GM12878 (cell line): Measurements from ENCODE around the gene GPRC5C. TPM values are rescaled to one million over a fixed set of nuclear protein-coding genes. Genes with fewer than 3 reads are reported as not detected.

ENCODE experiments used
- ATAC-seq: fragments of 200-7000 bp; cut with Tn5 transposase; 3 replicates; pipeline ENCODE4 v1.9.1; 2020; ENCODE audit warnings: mild to moderate bottlenecking, moderate library complexity
- BruUV-seq: library from RNA; stranded (reverse); fragments of 400-500 nt; replicated peaks from 2 replicates; lab custom pipeline; 2021; lab: Mats Ljungman, UMichigan
- CTCF ChIA-PET: fragments of 300-600 bp; sonication (Branson Sonifier 250); formaldehyde crosslinking; extraction: SDS; loops from one replicate; lab custom pipeline; 2021; ENCODE audit warnings: inconsistent platforms; lab: Yijun Ruan, JAX
- POLR2A ChIA-PET: fragments of 350-600 bp; formaldehyde crosslinking; extraction: SDS; loops from one replicate; lab custom pipeline; 2021; ENCODE audit warnings: inconsistent platforms; lab: Charles Lee
- RAD21 ChIA-PET: fragments of 300-600 bp; sonication (Branson Sonifier 250); formaldehyde crosslinking; loops from one replicate; lab custom pipeline; 2023; ENCODE audit warnings: antibody characterized with exemption; ENCODE audit not compliant: unreplicated experiment; lab: Charles Lee
- SMC1A ChIA-PET: fragments of 300-600 bp; sonication (Branson Sonifier 250); formaldehyde crosslinking; loops from one replicate; lab custom pipeline; 2023; ENCODE audit not compliant: unreplicated experiment, uncharacterized antibody; lab: Charles Lee
- DNase-seq: peaks from one replicate; pipeline ENCODE4 v3.0.0-alpha.2; 2011; ENCODE audit warnings: low read depth, low spot score
- FAIRE-seq: peaks from 3 replicates; lab custom pipeline; 2011; peaks lifted over from hg19 to GRCh38; lab: Jason Lieb, UNC
- H2AFZ ChIP-seq: 2 replicates; pipeline ENCODE4 v1.6.0; 2011; ENCODE audit warnings: low read depth, low read length, control low read depth; ENCODE audit not compliant: control insufficient read depth
- H3K27ac ChIP-seq: 2 replicates; pipeline ENCODE4 v1.5.1; 2011; ENCODE audit warnings: control low read depth; ENCODE audit not compliant: control insufficient read depth, insufficient read depth
- H3K27me3 ChIP-seq, 2 experiments: replicated peaks in 1 of 2; 2 replicates each; pipeline versions ENCODE4 v1.6.0 to v1.6.1; 2011; ENCODE audit warnings: low read length in 1 of 2; ENCODE audit not compliant: control insufficient read depth in 2 of 2, insufficient read depth in 2 of 2
- H3K36me3 ChIP-seq, 2 experiments: 2 replicates each; pipeline ENCODE4 v1.5.1; 2011; ENCODE audit warnings: low read length in 1 of 2; ENCODE audit not compliant: control insufficient read depth in 2 of 2, insufficient read depth in 2 of 2
- H3K4me1 ChIP-seq: 2 replicates; pipeline ENCODE4 v1.6.1; 2011; ENCODE audit warnings: mild to moderate bottlenecking, low read length, moderate library complexity, mixed read lengths; ENCODE audit not compliant: control insufficient read depth, insufficient read depth
- H3K4me2 ChIP-seq: 2 replicates; pipeline ENCODE4 v1.6.0; 2011; ENCODE audit warnings: control low read depth; ENCODE audit not compliant: control insufficient read depth, insufficient read depth
- H3K4me3 ChIP-seq: fragments of 200-600 bp; sonication (generic); 2 replicates; pipeline ENCODE4 v1.5.1; 2016
- H3K79me2 ChIP-seq: 2 replicates; pipeline ENCODE4 v1.6.0; 2011; ENCODE audit warnings: low read length; ENCODE audit not compliant: control insufficient read depth, insufficient read depth
- H3K9ac ChIP-seq: 2 replicates; pipeline ENCODE4 v1.8.0; 2011; ENCODE audit warnings: low read length, control low read depth, mixed read lengths; ENCODE audit not compliant: control insufficient read depth, insufficient read depth
- H3K9me3 ChIP-seq: replicated peaks from 3 replicates; pipeline ENCODE4 v1.5.1; 2011; ENCODE audit warnings: mild to moderate bottlenecking, low read length; ENCODE audit not compliant: control insufficient read depth, insufficient read depth
- H4K20me1 ChIP-seq: 2 replicates; pipeline ENCODE4 v1.6.0; 2011; ENCODE audit not compliant: control insufficient read depth, insufficient read depth
- CHD1 ChIP-seq: IDR thresholded peaks from 2 replicates; pipeline ENCODE4 v1.6.1; 2012; ENCODE audit warnings: low read depth, low read length, improper control_type of control experiment
- GATAD2B ChIP-seq: fragments of 450-650 bp; conservative IDR thresholded peaks from 2 replicates; pipeline ENCODE4 v1.6.1; 2017; ENCODE audit warnings: low read depth, mild to moderate bottlenecking, moderate library complexity
- IKZF2 ChIP-seq, 2 experiments: fragments of 450-650 bp; IDR thresholded peaks; 2 replicates each; pipeline ENCODE4 v1.6.1; 2017; ENCODE audit warnings: mild to moderate bottlenecking in 2 of 2, moderate library complexity in 2 of 2
- MEF2B ChIP-seq: fragments of 450-650 bp; IDR thresholded peaks from 2 replicates; pipeline ENCODE4 v1.6.1; 2018; ENCODE audit warnings: mild to moderate bottlenecking, moderate library complexity; ENCODE audit not compliant: partially characterized antibody, poor library complexity, severe bottlenecking
- MXI1 ChIP-seq: fragments of 150-350 bp; IDR thresholded peaks from 2 replicates; pipeline ENCODE4 v1.6.1; 2011; ENCODE audit warnings: low read depth, mild to moderate bottlenecking, inconsistent platforms, low read length, improper control_type of control experiment
- PAX5 ChIP-seq: IDR thresholded peaks from 2 replicates; pipeline ENCODE4 v1.6.1; 2011; ENCODE audit warnings: low read depth, low read length, borderline replicate concordance
- PML ChIP-seq: IDR thresholded peaks from 2 replicates; pipeline ENCODE4 v1.6.1; 2012; ENCODE audit warnings: low read length, inconsistent platforms
- POLR2A ChIP-seq: IDR thresholded peaks from 2 replicates; pipeline ENCODE4 v1.6.1; 2011; ENCODE audit warnings: low read depth, mild to moderate bottlenecking, low read length
- RAD51 ChIP-seq: fragments of 450-650 bp; IDR thresholded peaks from 2 replicates; pipeline ENCODE4 v1.6.1; 2016; ENCODE audit warnings: moderate library complexity, mild to moderate bottlenecking, inconsistent platforms
- RCOR1 ChIP-seq: conservative IDR thresholded peaks from 2 replicates; pipeline ENCODE4 v1.6.1; 2012; ENCODE audit warnings: low read depth, low read length, improper control_type of control experiment
- ZBTB33 ChIP-seq: fragments of 450-650 bp; IDR thresholded peaks from 2 replicates; pipeline ENCODE4 v1.6.1; 2017; ENCODE audit warnings: mild to moderate bottlenecking
- ZNF207 ChIP-seq: fragments of 450-650 bp; IDR thresholded peaks from 2 replicates; pipeline ENCODE4 v1.6.1; 2014; ENCODE audit warnings: antibody characterized with exemption, mild to moderate bottlenecking, borderline replicate concordance
- ZZZ3 ChIP-seq: IDR thresholded peaks from 2 replicates; pipeline ENCODE4 v1.6.1; 2011; ENCODE audit warnings: low read depth; ENCODE audit not compliant: control insufficient read depth, insufficient read length
- WGBS: methylation state at CpG from one replicate; pipeline ENCODE4 v1.1.6; 2016; ENCODE audit warnings: low lambda C conversion rate; ENCODE audit not compliant: insufficient replicate concordance, insufficient coverage; ENCODE audit errors: missing lambda C conversion rate; 5-methylcytosine and 5-hydroxymethylcytosine counted together
- in situ Hi-C: fragments of 300-500 bp; cut with MboI; formaldehyde crosslinking; loops from 9 replicates; pipeline ENCODE4 v1.14.3; 2018; ENCODE audit warnings: mixed read lengths
- intact Hi-C: fragments of 100-400 bp; cut with micrococcal nuclease; formaldehyde crosslinking; loops from one replicate; pipeline ENCODE4 v1.14.2; 2022; ENCODE audit not compliant: unreplicated experiment
- polyA plus RNA-seq, 11 experiments: library from polyadenylated mRNA; depleted of rRNA in 4 of 11; unstranded in 6 of 11; stranded (reverse) in 5 of 11; fragments of >200 nt; fragmentation: Nextera tagmentation in 4 of 11; fragmentation: Illumina TruSeq in 1 of 11; extraction: Ambion mirVana in 4 of 11; extraction: Trizol in 1 of 11; gene quantifications; 1 replicate in 1 of 11; 2 replicates in 10 of 11; pipeline versions ENCODE4 v1.2.1 to v1.2.3, GENCODE V29; 2011 to 2016; ENCODE audit warnings: inconsistent platforms in 2 of 11, missing spikeins in 2 of 11, low read depth in 1 of 11
- total RNA-seq, 4 experiments: library from RNA; depleted of rRNA in 3 of 4; stranded (reverse); fragments of >200 nt in 3 of 4; fragmentation: Illumina TruSeq in 1 of 4; extraction: Trizol in 1 of 4; gene quantifications; 2 replicates each; pipeline versions ENCODE4 v1.2.1 to v1.2.3, GENCODE V29; 2013 to 2021
- TF ChIP-seq, protein P1 (sequence below), 3 experiments: IDR thresholded peaks in 2 of 3; conservative IDR thresholded peaks in 1 of 3; 2 replicates each; pipeline ENCODE4 v1.5.1; 2011; ENCODE audit warnings: low read depth in 3 of 3, low read length in 3 of 3, mild to moderate bottlenecking in 3 of 3, control low read depth in 2 of 3, moderate library complexity in 2 of 3, inconsistent platforms in 1 of 3, mixed read lengths in 1 of 3; ENCODE audit not compliant: control insufficient read depth in 2 of 3, insufficient read depth in 1 of 3; ENCODE audit errors: extremely low read depth in 1 of 3
- TF ChIP-seq, protein P2 (sequence below): fragments of 450-650 bp; conservative IDR thresholded peaks from 2 replicates; pipeline ENCODE4 v1.6.1; 2017; ENCODE audit warnings: mild to moderate bottlenecking, moderate library complexity

GPRC5C gene
- total and polyA plus RNA-seq, 10 of the 15 experiments (the other 5 are each of a cell fraction or from before 2014, with no cell fraction given), result 0.04 to 1.3 (median 0.36) TPM; not detected in 2

DNA sequence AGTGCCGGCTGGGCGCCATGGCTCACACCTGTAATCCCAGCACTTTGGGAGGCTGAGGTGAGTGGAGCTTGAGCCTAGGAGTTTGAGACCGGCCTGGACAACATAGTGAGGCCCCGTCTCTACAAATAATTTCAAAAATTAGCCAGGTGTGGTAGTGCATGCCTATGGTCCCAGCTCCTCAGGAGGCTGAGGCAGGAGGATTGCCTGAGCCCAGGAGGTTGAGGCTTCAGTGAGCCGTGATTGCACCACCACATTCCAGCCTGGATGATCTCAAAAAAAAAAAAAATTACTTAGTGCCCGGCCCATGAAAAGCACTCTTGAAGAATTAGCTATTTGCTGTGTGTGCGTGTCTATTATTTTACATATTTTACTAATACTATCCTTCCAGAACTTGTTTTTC, 9.6 kb downstream of the GPRC5C start:
- no peak overlapping the region for H3K4me2 ChIP-seq
- ChIA-PET POLR2A (no interaction called here), SMC1A (no interaction called here), CTCF (interaction anchor here (1.0 to 5.1 kb wide), 3 partner anchors 9 to 62 kb away, joined by 3 to 34 read pairs (median 4); no protein-coding TSS in a partner anchor), RAD21 (interaction anchor here (1.1 kb wide), 1 partner anchor 63 kb away, joined by 3 read pairs; no protein-coding TSS in a partner anchor)
- H3K27me3 ChIP-seq, result no peaks in the 10 kb centered on the region
- H2AFZ ChIP-seq, result no peak overlapping the region
- TF ChIP-seq GATAD2B (no peak), PML (no peak), CHD1 (no peak), PAX5 (no peak), IKZF2 (IDR thresholded peaks at IDR 0.05) (no peak), ZNF207 (no peak), ZZZ3 (no peak), MEF2B (no peak), MXI1 (no peak), RCOR1 (no peak), POLR2A (no peak), RAD51 (no peak), ZBTB33 (no peak)
- TF ChIP-seq, protein P1, sequence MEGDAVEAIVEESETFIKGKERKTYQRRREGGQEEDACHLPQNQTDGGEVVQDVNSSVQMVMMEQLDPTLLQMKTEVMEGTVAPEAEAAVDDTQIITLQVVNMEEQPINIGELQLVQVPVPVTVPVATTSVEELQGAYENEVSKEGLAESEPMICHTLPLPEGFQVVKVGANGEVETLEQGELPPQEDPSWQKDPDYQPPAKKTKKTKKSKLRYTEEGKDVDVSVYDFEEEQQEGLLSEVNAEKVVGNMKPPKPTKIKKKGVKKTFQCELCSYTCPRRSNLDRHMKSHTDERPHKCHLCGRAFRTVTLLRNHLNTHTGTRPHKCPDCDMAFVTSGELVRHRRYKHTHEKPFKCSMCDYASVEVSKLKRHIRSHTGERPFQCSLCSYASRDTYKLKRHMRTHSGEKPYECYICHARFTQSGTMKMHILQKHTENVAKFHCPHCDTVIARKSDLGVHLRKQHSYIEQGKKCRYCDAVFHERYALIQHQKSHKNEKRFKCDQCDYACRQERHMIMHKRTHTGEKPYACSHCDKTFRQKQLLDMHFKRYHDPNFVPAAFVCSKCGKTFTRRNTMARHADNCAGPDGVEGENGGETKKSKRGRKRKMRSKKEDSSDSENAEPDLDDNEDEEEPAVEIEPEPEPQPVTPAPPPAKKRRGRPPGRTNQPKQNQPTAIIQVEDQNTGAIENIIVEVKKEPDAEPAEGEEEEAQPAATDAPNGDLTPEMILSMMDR (IDR thresholded peaks at IDR 0.05 in 2 of 3, conservative IDR thresholded peaks at IDR 0.05 in 1 of 3; ENCODE audit: control insufficient read depth in 2 of 3, extremely low read depth in 1 of 3, insufficient read depth in 1 of 3, low read depth in 3 of 3, low read length in 3 of 3), result no peak
- TF ChIP-seq, protein P2, sequence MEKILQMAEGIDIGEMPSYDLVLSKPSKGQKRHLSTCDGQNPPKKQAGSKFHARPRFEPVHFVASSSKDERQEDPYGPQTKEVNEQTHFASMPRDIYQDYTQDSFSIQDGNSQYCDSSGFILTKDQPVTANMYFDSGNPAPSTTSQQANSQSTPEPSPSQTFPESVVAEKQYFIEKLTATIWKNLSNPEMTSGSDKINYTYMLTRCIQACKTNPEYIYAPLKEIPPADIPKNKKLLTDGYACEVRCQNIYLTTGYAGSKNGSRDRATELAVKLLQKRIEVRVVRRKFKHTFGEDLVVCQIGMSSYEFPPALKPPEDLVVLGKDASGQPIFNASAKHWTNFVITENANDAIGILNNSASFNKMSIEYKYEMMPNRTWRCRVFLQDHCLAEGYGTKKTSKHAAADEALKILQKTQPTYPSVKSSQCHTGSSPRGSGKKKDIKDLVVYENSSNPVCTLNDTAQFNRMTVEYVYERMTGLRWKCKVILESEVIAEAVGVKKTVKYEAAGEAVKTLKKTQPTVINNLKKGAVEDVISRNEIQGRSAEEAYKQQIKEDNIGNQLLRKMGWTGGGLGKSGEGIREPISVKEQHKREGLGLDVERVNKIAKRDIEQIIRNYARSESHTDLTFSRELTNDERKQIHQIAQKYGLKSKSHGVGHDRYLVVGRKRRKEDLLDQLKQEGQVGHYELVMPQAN, result no peak
- peaks cover 5% of the 10 kb centered on the region; the same call in 1 of the 2 replicates for H3K4me1 ChIP-seq
- no TSS peak for BruUV-seq
- intact Hi-C loops, result no loop called here
- H3K36me3 ChIP-seq, result no peaks in the 10 kb centered on the region
- FAIRE-seq (no peak), ATAC-seq (no peak), DNase-seq (no peak)
- no peak overlapping the region for H3K27ac ChIP-seq
- no peak overlapping the region for H3K9ac ChIP-seq
- no peaks in the 10 kb centered on the region for H4K20me1 ChIP-seq
- WGBS, result 85% methylated on average over 7 of the region's 7 CpGs
- no peaks in the 10 kb centered on the region for H3K79me2 ChIP-seq
- in situ Hi-C loops, result no loop called here
- peaks cover 9% of the 10 kb centered on the region; the same call in 2 of the 3 replicates for H3K9me3 ChIP-seq
- H3K4me3 ChIP-seq, result no peak overlapping the region
